ENCODE results near the gene LRFN3.

DNA sequence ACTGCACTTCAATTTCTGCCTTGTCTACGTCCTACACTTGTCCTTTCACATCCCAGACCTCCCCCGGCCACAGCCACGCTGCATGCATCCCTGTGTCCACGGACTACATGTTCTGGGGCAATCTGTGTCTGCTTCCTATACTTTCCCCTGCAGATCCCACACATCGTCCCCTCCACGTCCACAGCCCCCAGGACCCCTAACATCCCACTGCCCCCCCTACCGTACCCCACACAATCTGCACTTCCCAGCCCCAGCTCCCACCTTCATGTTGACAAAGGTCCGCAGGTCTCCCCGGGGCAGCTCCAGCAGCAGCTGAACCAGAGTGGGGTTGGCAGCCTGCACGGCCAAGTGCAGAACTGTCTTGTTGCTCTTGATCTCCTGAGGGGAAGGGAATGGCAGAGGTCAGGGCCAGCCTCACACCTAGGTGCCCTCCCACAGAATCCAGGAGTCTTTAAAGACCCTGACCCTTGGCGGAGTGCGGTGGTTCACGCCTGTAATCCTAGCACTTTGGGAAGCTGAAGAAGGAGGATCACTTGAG, 46.0 kb upstream of the LRFN3 start:
- TF ChIP-seq, protein P1, sequence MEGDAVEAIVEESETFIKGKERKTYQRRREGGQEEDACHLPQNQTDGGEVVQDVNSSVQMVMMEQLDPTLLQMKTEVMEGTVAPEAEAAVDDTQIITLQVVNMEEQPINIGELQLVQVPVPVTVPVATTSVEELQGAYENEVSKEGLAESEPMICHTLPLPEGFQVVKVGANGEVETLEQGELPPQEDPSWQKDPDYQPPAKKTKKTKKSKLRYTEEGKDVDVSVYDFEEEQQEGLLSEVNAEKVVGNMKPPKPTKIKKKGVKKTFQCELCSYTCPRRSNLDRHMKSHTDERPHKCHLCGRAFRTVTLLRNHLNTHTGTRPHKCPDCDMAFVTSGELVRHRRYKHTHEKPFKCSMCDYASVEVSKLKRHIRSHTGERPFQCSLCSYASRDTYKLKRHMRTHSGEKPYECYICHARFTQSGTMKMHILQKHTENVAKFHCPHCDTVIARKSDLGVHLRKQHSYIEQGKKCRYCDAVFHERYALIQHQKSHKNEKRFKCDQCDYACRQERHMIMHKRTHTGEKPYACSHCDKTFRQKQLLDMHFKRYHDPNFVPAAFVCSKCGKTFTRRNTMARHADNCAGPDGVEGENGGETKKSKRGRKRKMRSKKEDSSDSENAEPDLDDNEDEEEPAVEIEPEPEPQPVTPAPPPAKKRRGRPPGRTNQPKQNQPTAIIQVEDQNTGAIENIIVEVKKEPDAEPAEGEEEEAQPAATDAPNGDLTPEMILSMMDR (IDR thresholded peaks at IDR 0.05), result no peak
- TF ChIP-seq EZH2 (IDR thresholded peaks at IDR 0.05; ENCODE audit: borderline replicate concordance, insufficient read depth, low read depth, low read length, poor library complexity, severe bottlenecking), result no peak
